GM12878 (cell line): ENCODE results near the gene RABL6.
"Not testable (repeated sequence)": the region's sequence is repeated elsewhere in the genome, so short reads cannot be mapped to it uniquely, and the experiment has no call there.

Experiments
- EP300 ChIP-seq, 2 experiments: fragments of 150-350 bp in 1 of 2; IDR thresholded peaks; 2 replicates each; pipeline ENCODE4 v1.6.1; 2011 to 2012; ENCODE audit warnings: low read depth in 2 of 2, low read length in 2 of 2, borderline replicate concordance in 1 of 2, improper control_type of control experiment in 1 of 2, inconsistent platforms in 1 of 2; ENCODE audit not compliant: control insufficient read depth in 1 of 2
- LARP7 ChIP-seq: fragments of 450-650 bp; IDR thresholded peaks from 2 replicates; pipeline ENCODE4 v1.6.1; 2017; ENCODE audit warnings: mild to moderate bottlenecking
- NRF1 ChIP-seq: conservative IDR thresholded peaks from 2 replicates; pipeline ENCODE4 v1.6.1; 2011; ENCODE audit warnings: mild to moderate bottlenecking, low read depth, low read length, improper control_type of control experiment
- SIN3A ChIP-seq: IDR thresholded peaks from 2 replicates; pipeline ENCODE4 v1.6.1; 2012; ENCODE audit warnings: low read depth, low read length, improper control_type of control experiment
- SPI1 ChIP-seq: IDR thresholded peaks from 2 replicates; pipeline ENCODE4 v1.6.1; 2011; ENCODE audit warnings: low read depth, mild to moderate bottlenecking, low read length, moderate library complexity, borderline replicate concordance; ENCODE audit not compliant: insufficient read depth
- TF ChIP-seq, protein P1 (sequence below), 3 experiments: IDR thresholded peaks in 2 of 3; conservative IDR thresholded peaks in 1 of 3; 2 replicates each; pipeline ENCODE4 v1.5.1; 2011; ENCODE audit warnings: low read depth in 3 of 3, low read length in 3 of 3, mild to moderate bottlenecking in 3 of 3, control low read depth in 2 of 3, moderate library complexity in 2 of 3, inconsistent platforms in 1 of 3, mixed read lengths in 1 of 3; ENCODE audit not compliant: control insufficient read depth in 2 of 3, insufficient read depth in 1 of 3; ENCODE audit errors: extremely low read depth in 1 of 3

DNA sequence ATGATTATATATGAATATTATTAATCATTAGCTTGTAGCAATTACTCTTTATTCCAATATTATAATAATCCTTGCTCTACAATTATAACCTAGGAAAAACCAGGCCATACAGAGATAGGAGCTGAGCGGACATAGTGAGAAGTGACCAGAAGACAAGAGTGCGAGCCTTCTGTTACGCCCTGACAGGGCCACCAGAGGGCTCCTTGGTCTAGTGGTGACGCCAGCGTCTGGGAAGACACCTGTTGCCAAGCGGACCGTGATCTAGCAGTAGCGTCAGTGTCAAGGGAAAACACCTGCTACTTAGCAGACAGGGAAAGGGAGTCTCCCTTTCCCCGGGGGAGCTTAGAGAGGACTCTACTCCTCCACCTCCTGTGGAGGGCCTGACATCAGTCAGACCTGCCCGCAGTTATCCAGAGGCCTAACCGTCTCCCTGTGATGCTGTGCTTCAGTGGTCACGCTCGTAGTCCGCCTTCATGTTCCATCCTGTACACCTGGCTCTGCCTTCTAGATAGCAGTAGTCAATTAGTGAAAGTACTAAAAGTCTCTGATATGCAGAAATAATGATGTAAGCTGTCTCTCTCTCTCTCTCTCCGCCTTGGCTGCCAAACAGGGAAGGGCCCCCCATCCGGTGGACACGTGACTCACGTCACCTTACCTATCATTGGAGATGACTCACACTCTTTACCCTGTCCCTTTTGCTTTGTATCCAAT is 41.2 kb upstream of the RABL6 start:
- not testable (repeated sequence) for TF ChIP-seq NRF1, LARP7, SPI1, SIN3A
- TF ChIP-seq, protein P1, sequence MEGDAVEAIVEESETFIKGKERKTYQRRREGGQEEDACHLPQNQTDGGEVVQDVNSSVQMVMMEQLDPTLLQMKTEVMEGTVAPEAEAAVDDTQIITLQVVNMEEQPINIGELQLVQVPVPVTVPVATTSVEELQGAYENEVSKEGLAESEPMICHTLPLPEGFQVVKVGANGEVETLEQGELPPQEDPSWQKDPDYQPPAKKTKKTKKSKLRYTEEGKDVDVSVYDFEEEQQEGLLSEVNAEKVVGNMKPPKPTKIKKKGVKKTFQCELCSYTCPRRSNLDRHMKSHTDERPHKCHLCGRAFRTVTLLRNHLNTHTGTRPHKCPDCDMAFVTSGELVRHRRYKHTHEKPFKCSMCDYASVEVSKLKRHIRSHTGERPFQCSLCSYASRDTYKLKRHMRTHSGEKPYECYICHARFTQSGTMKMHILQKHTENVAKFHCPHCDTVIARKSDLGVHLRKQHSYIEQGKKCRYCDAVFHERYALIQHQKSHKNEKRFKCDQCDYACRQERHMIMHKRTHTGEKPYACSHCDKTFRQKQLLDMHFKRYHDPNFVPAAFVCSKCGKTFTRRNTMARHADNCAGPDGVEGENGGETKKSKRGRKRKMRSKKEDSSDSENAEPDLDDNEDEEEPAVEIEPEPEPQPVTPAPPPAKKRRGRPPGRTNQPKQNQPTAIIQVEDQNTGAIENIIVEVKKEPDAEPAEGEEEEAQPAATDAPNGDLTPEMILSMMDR (IDR thresholded peaks at IDR 0.05 in 2 of 3, conservative IDR thresholded peaks at IDR 0.05 in 1 of 3; ENCODE audit: control insufficient read depth in 2 of 3, extremely low read depth in 1 of 3, insufficient read depth in 1 of 3, low read depth in 3 of 3, low read length in 3 of 3): peak; percentile 17 to 31 (median 22); a peak in 3 of 6 replicates
- TF ChIP-seq EP300 (IDR thresholded peaks at IDR 0.05; ENCODE audit: borderline replicate concordance in 1 of 2, control insufficient read depth in 1 of 2, low read depth in 2 of 2, low read length in 2 of 2): 0 out of 4 replicates have a peak, but pooled peaks of 1 of the 2 experiments have one; percentile 17
